Loucy (cell line): Measurements from ENCODE around the gene CSGALNACT2.

ENCODE experiments used
- EZH2phosphoT487 ChIP-seq: fragments of 200-600 bp; IDR thresholded peaks from 2 replicates; pipeline ENCODE4 v1.6.1; 2018; ENCODE audit warnings: antibody characterized with exemption, mild to moderate bottlenecking, moderate library complexity, borderline replicate concordance
- TF ChIP-seq, protein P1 (sequence below): fragments of 200-600 bp; sonication (generic); conservative IDR thresholded peaks from 2 replicates; pipeline ENCODE4 v1.5.1; 2014; ENCODE audit warnings: mild to moderate bottlenecking, antibody characterized with exemption, low read length

- TF ChIP-seq EZH2phosphoT487, result no peak
- TF ChIP-seq, protein P1, sequence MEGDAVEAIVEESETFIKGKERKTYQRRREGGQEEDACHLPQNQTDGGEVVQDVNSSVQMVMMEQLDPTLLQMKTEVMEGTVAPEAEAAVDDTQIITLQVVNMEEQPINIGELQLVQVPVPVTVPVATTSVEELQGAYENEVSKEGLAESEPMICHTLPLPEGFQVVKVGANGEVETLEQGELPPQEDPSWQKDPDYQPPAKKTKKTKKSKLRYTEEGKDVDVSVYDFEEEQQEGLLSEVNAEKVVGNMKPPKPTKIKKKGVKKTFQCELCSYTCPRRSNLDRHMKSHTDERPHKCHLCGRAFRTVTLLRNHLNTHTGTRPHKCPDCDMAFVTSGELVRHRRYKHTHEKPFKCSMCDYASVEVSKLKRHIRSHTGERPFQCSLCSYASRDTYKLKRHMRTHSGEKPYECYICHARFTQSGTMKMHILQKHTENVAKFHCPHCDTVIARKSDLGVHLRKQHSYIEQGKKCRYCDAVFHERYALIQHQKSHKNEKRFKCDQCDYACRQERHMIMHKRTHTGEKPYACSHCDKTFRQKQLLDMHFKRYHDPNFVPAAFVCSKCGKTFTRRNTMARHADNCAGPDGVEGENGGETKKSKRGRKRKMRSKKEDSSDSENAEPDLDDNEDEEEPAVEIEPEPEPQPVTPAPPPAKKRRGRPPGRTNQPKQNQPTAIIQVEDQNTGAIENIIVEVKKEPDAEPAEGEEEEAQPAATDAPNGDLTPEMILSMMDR, result no peak
Observed at GRCh38 chr10:43131906-43132305, 6.3 kb upstream of the CSGALNACT2 start.
